Measurements from ENCODE around the gene SMOC2.

SMOC2 gene

GRCh38 chr6:168599769-168600330, 158.9 kb downstream of the SMOC2 start:
- Mint-ChIP-seq H3K4me3 (no peak overlapping the region), H3K9me3 (peaks cover 3% of the 10 kb centered on the region), H3K36me3 (ENCODE audit: low read depth) (peaks cover 5% of the 10 kb centered on the region), H3K27ac (peak overlapping the region; percentile 59), H3K4me1 (peaks cover 30% of the 10 kb centered on the region), H3K27me3 (ENCODE audit: low read depth, poor library complexity) (peaks cover 1% of the 10 kb centered on the region)
- no peak for DNase-seq
- TF ChIP-seq CTCF (IDR thresholded peaks at IDR 0.05), result no peak

- no peak for TF ChIP-seq CTCF (IDR thresholded peaks at IDR 0.05)
- no peaks in the 10 kb centered on the region for H3K9me3 Mint-ChIP-seq
- H3K27me3 Mint-ChIP-seq (ENCODE audit: low read depth, poor library complexity), result peaks cover 7% of the 10 kb centered on the region
- H3K4me1 Mint-ChIP-seq, result peaks cover 30% of the 10 kb centered on the region
- no peak overlapping the region for H3K4me3 Mint-ChIP-seq
- H3K27ac Mint-ChIP-seq, result no peak overlapping the region
- no peak for DNase-seq
- peaks cover 5% of the 10 kb centered on the region for H3K36me3 Mint-ChIP-seq (ENCODE audit: low read depth)
Observed at GRCh38 chr6:168600381-168600780, 159.4 kb downstream of the SMOC2 start.

- Mint-ChIP-seq H3K27ac (no peak overlapping the region), H3K9me3 (no peaks in the 10 kb centered on the region), H3K4me1 (peaks cover 35% of the 10 kb centered on the region), H3K36me3 (ENCODE audit: low read depth) (peaks cover 5% of the 10 kb centered on the region), H3K27me3 (ENCODE audit: low read depth, poor library complexity) (peaks cover 10% of the 10 kb centered on the region), H3K4me3 (no peak overlapping the region)
- DNase-seq, result no peak
- TF ChIP-seq CTCF (IDR thresholded peaks at IDR 0.05), result no peak
Observed at GRCh38 chr6:168601111-168601510, 160.1 kb downstream of the SMOC2 start.

- no peaks in the 10 kb centered on the region for H3K9me3 Mint-ChIP-seq
- H3K36me3 Mint-ChIP-seq (ENCODE audit: low read depth), result peaks cover 5% of the 10 kb centered on the region
- no peak overlapping the region for H3K27ac Mint-ChIP-seq
- no peak overlapping the region for H3K4me3 Mint-ChIP-seq
- peaks cover 10% of the 10 kb centered on the region for H3K27me3 Mint-ChIP-seq (ENCODE audit: low read depth, poor library complexity)
- DNase-seq, result no peak
- TF ChIP-seq CTCF (IDR thresholded peaks at IDR 0.05), result no peak
- peaks cover 40% of the 10 kb centered on the region for H3K4me1 Mint-ChIP-seq
Observed at GRCh38 chr6:168601546-168601945, 160.6 kb downstream of the SMOC2 start.

- H3K9me3 Mint-ChIP-seq, result no peaks in the 10 kb centered on the region
- no peak overlapping the region for H3K4me3 Mint-ChIP-seq
- peaks cover 48% of the 10 kb centered on the region for H3K4me1 Mint-ChIP-seq
- no peak for DNase-seq
- H3K27ac Mint-ChIP-seq, result peak overlapping the region; percentile 41
- no peak for TF ChIP-seq CTCF (IDR thresholded peaks at IDR 0.05)
- peaks cover 5% of the 10 kb centered on the region for H3K36me3 Mint-ChIP-seq (ENCODE audit: low read depth)
- H3K27me3 Mint-ChIP-seq (ENCODE audit: low read depth, poor library complexity), result peaks cover 10% of the 10 kb centered on the region
Observed at GRCh38 chr6:168602576-168602975, 161.6 kb downstream of the SMOC2 start.

GRCh38 chr6:168603234-168603633, 162.2 kb downstream of the SMOC2 start:
- H3K9me3 Mint-ChIP-seq, result no peaks in the 10 kb centered on the region

More at GRCh38 chr6:168603234-168603633, 162.2 kb downstream of the SMOC2 start:
- no peak for TF ChIP-seq CTCF (IDR thresholded peaks at IDR 0.05)
- DNase-seq, result no peak
- Mint-ChIP-seq H3K36me3 (ENCODE audit: low read depth) (peaks cover 5% of the 10 kb centered on the region), H3K27me3 (ENCODE audit: low read depth, poor library complexity) (peaks cover 10% of the 10 kb centered on the region), H3K4me3 (no peak overlapping the region), H3K4me1 (peaks cover 49% of the 10 kb centered on the region), H3K27ac (no peak overlapping the region)

Data from nephron progenitor cell (in vitro differentiated cells).